ENCODE results near the gene ACTL6B.

- no peak for TF ChIP-seq CTCF (IDR thresholded peaks at IDR 0.05; ENCODE audit: extremely low read depth in 1 of 2, insufficient read depth in 1 of 2, low read depth in 1 of 2, low read length in 2 of 2)
- TF ChIP-seq POLR2A (IDR thresholded peaks at IDR 0.05; ENCODE audit: low read depth, low read length), result peak; percentile 37
- TF ChIP-seq EZH2 (IDR thresholded peaks at IDR 0.05; ENCODE audit: borderline replicate concordance, low read depth, low read length, severe bottlenecking), result no peak
- no peak for TF ChIP-seq GATA2 (IDR thresholded peaks at IDR 0.05; ENCODE audit: insufficient read depth, insufficient read length, low read depth, low read length)
- no peak for TF ChIP-seq FOS (IDR thresholded peaks at IDR 0.05; ENCODE audit: borderline replicate concordance, insufficient read depth, low read length)
- TF ChIP-seq, protein P1, sequence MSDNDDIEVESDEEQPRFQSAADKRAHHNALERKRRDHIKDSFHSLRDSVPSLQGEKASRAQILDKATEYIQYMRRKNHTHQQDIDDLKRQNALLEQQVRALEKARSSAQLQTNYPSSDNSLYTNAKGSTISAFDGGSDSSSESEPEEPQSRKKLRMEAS (IDR thresholded peaks at IDR 0.05; ENCODE audit: insufficient read depth, insufficient read length), result no peak
- TF ChIP-seq POLR2AphosphoS5 (IDR thresholded peaks at IDR 0.05; ENCODE audit: insufficient read depth, low read depth, low read length), result peak; percentile 45
- TF ChIP-seq JUN (IDR thresholded peaks at IDR 0.05; ENCODE audit: borderline replicate concordance, insufficient read depth, insufficient read length, low read depth), result no peak
- no peak for TF ChIP-seq MYC (IDR thresholded peaks at IDR 0.05; ENCODE audit: low read depth, low read length)
Observed at GRCh38 chr7:100675581-100676350, 19.5 kb upstream of the ACTL6B start.
